Stimulated activated memory B cell treated with anti-CD40 and anti-IgM and Interleukin-4, amounts not matched to agents 10 μg/mL and 1 μg/mL and 100 μg/mL, for 72 hours (primary cell): Measurements from ENCODE around the gene MAGEB16.

ENCODE experiments used
- ATAC-seq: fragments of 150-1000 bp; cut with Tn5 transposase; 2 replicates; pipeline ENCODE4 v1.10.0; 2021
- H3K27ac Mint-ChIP-seq: one replicate; pipeline ENCODE4 v1.8.0; 2022; ENCODE audit warnings: mild to moderate bottlenecking, mixed read lengths
- H3K27me3 Mint-ChIP-seq: one replicate; pipeline ENCODE4 v1.8.0; 2022; ENCODE audit warnings: mixed read lengths
- H3K36me3 Mint-ChIP-seq: one replicate; pipeline ENCODE4 v1.8.0; 2022; ENCODE audit warnings: mixed read lengths
- H3K4me1 Mint-ChIP-seq: one replicate; pipeline ENCODE4 v1.8.0; 2022; ENCODE audit warnings: mixed read lengths
- H3K4me3 Mint-ChIP-seq: one replicate; pipeline ENCODE4 v1.8.0; 2022; ENCODE audit warnings: mild to moderate bottlenecking, moderate library complexity, mixed read lengths
- H3K9me3 Mint-ChIP-seq: one replicate; pipeline ENCODE4 v1.8.0; 2022; ENCODE audit warnings: mixed read lengths

Gene MAGEB16

DNA sequence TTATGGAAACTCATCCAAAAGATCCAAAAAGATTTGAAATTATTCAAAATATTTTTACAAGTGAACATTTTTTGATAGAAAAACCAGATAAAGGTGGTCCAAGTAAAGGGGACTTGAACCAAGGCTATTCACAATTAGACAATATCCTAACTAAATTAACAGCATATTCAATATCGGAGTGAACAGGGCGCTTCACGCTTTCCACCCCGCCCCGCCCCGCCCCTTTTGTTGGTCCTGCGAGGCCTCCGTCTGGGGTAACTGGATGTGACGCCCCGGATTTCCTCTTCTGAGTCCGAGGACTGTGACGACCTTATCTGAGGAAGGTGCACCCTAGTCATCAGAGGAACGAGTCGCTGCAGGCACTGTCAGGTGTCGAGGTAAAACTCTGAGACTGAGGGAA, at the start of gene MAGEB16:
TSS of gene MAGEB16 (plus strand) at position 301 of the 400 bp plus-strand sequence. CDS start 3,855 bp downstream, outside the sequence.
- H3K36me3 Mint-ChIP-seq = no peaks in the 10 kb centered on the region
- no peaks in the 10 kb centered on the region for H3K4me1 Mint-ChIP-seq
- no peak within 1 kb of the TSS for H3K4me3 Mint-ChIP-seq
- ATAC-seq = no peak
- H3K27ac Mint-ChIP-seq = no peak within 1 kb of the TSS
- H3K27me3 Mint-ChIP-seq = no peaks in the 10 kb centered on the region
- H3K9me3 Mint-ChIP-seq = no peaks in the 10 kb centered on the region

DNA sequence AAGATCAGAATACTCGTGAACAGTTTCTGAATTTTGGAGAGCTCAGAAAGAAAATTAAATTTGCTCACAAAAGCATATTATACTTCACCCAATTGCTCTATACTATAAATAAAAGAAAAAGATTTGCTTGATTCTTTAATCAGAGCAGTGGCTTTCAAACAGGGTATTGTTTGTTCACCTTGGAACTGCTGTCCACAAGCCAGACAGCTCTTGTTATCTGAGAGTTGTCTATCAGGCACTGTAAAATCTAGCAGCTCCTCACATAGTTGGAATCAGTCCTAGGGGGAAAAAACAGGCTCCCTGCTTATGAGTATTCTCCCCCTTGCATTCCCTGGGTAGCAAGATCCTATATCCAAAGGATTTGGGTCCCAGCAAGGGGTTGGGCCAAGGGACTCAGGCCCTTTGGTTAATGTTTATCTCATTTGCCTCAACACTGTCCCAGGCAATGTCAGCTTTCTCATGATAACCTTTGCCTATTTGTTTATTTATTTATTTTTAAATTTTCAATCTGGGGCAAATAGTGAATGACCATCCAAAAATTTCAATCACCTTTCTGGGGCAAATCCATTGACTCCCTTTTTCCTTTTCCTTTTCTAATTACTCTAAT, 24.1 kb upstream of the MAGEB16 start:
- no peak overlapping the region for H3K27ac Mint-ChIP-seq
- H3K9me3 Mint-ChIP-seq = no peaks in the 10 kb centered on the region
- H3K4me3 Mint-ChIP-seq = no peak overlapping the region
- H3K27me3 Mint-ChIP-seq = no peaks in the 10 kb centered on the region
- H3K4me1 Mint-ChIP-seq = no peaks in the 10 kb centered on the region
- ATAC-seq = no peak
- no peaks in the 10 kb centered on the region for H3K36me3 Mint-ChIP-seq

DNA sequence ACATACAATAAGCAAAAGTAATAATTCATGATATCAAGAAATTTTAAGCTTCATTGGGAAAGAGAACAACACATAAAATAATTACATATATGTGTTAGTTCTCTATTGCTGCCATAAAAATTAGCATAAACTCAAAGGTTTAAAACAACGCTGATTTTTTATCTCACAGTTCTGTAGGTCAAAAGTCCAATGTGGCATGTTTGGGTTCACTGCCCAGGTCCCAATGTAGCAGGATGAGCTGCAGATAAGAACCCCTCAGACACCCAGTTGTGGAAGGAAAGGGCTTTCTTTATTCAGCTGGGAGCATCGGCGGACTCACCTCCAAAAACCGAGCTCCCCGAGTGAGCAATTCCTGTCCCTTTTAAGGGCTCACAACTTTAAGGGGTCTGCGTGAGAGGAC, 13.1 kb upstream of the MAGEB16 start:
- no peak for ATAC-seq

DNA sequence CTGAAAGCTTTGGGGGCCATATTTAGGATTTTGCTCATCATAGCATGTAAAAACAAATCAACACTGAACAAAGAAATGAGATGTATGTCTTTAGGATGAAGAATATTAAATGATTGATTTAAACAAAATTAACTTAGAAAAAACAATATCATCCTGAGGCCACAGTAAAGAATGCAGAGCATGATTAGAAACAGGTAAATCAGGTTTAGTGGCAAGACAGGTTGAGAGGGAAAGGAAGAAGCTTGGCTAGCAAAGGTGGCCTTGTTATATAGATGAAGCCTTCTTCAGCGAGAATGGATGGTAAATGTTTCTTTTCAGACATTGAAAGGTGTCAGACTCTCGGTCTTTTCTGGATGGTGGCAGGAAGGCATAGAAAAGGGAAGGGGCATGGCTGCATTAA, 11.9 kb upstream of the MAGEB16 start:
- Mint-ChIP-seq H3K9me3 (no peaks in the 10 kb centered on the region), H3K36me3 (no peaks in the 10 kb centered on the region), H3K27me3 (no peaks in the 10 kb centered on the region), H3K4me1 (no peaks in the 10 kb centered on the region), H3K4me3 (no peak overlapping the region), H3K27ac (no peak overlapping the region)
- no peak for ATAC-seq

More for the DNA sequence above, 13.1 kb upstream of the MAGEB16 start:
- Mint-ChIP-seq H3K4me1 (no peaks in the 10 kb centered on the region), H3K9me3 (no peaks in the 10 kb centered on the region), H3K4me3 (no peak overlapping the region), H3K27ac (no peak overlapping the region), H3K27me3 (no peaks in the 10 kb centered on the region), H3K36me3 (no peaks in the 10 kb centered on the region)

DNA sequence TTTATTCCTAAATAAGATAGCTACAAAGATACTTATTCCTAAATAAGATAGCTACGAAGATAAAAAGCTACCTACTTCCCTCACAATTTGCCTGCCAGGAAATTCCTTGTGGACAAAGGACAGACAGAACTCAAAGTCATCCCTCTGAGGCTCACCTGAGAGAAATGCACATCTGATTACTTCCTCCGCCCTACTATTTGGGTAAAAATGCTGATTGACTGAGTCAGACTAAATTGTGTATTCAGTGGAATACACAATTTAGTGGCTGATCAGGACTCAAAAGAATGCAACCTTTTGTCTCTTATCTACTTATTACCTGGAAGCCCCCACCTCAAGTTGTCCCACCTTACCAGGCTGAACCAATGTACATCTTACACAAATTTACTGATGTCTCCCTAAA, 10.3 kb upstream of the MAGEB16 start:
- Mint-ChIP-seq H3K36me3 (no peaks in the 10 kb centered on the region), H3K4me1 (no peaks in the 10 kb centered on the region), H3K4me3 (no peak overlapping the region)

DNA sequence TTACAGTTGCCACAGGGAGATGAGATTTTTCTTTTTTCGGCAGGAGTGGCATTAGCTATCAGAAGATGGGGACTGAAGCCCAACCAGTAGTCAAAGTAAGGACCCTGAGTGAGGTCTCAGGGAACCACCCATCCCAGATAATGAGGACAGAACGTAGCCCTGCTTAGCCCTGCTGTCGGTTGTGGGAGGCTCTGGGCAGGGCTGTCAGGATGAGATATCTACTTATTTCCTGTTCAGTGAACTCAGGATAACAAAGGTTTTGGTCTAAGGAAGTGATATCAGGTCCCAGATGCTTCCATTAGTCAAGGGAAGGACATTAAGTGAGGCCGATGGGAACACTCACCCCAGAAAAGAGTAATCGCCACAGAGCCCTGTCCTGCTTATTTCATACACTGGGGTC, 2.3 kb downstream of the MAGEB16 start:
- Mint-ChIP-seq H3K27ac (no peak overlapping the region), H3K4me1 (no peaks in the 10 kb centered on the region), H3K36me3 (no peaks in the 10 kb centered on the region), H3K9me3 (no peaks in the 10 kb centered on the region), H3K27me3 (no peaks in the 10 kb centered on the region), H3K4me3 (no peak overlapping the region)
- no peak for ATAC-seq

More for the DNA sequence above, 10.3 kb upstream of the MAGEB16 start:
- Mint-ChIP-seq H3K9me3 (no peaks in the 10 kb centered on the region), H3K27ac (no peak overlapping the region), H3K27me3 (no peaks in the 10 kb centered on the region)
- no peak for ATAC-seq

DNA sequence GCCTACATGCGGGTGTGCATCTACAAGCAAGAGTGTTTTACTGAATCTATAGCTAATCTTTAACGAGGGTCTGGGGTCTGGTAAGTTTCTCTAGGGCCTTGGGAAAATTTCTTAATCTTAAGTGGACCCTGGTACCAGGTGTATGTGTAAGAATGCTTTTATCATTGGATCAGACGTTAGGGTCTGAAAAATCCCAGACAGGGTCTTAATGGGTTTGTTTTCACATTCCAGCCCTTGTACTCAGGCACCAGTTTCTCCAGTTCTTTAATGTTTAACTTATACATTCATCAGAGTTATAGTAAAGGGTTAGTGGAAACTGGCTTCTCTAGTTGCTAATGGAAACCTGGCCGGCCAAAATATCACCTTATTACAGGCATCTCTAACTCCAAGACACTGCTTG, 11.6 kb downstream of the MAGEB16 start:
- H3K27me3 Mint-ChIP-seq = no peaks in the 10 kb centered on the region
- no peaks in the 10 kb centered on the region for H3K4me1 Mint-ChIP-seq
- no peak for ATAC-seq
- no peaks in the 10 kb centered on the region for H3K36me3 Mint-ChIP-seq
- no peaks in the 10 kb centered on the region for H3K9me3 Mint-ChIP-seq
- no peak overlapping the region for H3K4me3 Mint-ChIP-seq
- no peak overlapping the region for H3K27ac Mint-ChIP-seq

DNA sequence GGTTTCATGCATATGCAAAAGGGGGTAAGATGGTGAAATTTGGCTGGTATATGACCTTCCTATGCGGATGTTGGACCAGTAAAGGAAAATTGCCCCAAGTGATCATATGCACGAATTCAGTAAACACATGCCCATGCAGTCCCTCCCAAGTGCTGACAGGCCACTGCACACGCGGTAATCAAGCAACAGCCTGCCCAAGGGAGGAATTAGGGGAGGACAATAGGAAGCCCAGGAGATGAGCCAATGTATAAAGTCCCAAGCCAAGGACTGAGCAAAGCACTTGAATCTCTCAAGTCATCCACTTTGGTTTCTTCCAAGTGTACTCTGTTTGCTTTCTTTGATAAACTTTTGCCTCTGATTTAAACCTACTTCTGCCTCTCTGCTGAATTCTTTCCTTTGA, 21.1 kb downstream of the MAGEB16 start:
- no peaks in the 10 kb centered on the region for H3K27me3 Mint-ChIP-seq
- H3K9me3 Mint-ChIP-seq = peaks cover 3% of the 10 kb centered on the region
- no peak overlapping the region for H3K27ac Mint-ChIP-seq
- H3K4me1 Mint-ChIP-seq = no peaks in the 10 kb centered on the region
- H3K4me3 Mint-ChIP-seq = no peak overlapping the region
- H3K36me3 Mint-ChIP-seq = no peaks in the 10 kb centered on the region
- no peak for ATAC-seq

DNA sequence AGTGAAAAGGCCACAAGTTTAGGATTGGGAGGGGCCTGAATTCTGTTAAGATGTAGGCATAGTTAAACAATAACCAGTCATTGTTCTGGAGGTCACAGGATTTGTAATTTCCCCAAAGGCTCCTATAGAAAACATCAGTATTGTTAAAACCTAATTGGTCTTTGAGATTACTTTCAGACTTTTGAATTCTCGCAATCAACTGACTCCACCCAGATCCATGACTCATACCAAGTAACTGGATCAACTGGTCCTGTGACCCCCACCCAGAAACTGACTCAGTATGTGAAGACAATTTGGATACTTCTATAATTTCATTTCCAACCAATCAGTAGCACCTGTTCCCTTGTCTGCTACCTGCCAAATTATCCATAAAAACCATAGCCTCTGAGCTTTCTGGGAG, 28.4 kb downstream of the MAGEB16 start:
- ATAC-seq = no peak
- H3K9me3 Mint-ChIP-seq = peaks cover 8% of the 10 kb centered on the region
- H3K27me3 Mint-ChIP-seq = no peaks in the 10 kb centered on the region
- H3K36me3 Mint-ChIP-seq = no peaks in the 10 kb centered on the region
- no peak overlapping the region for H3K27ac Mint-ChIP-seq
- H3K4me1 Mint-ChIP-seq = no peaks in the 10 kb centered on the region
- H3K4me3 Mint-ChIP-seq = no peak overlapping the region

DNA sequence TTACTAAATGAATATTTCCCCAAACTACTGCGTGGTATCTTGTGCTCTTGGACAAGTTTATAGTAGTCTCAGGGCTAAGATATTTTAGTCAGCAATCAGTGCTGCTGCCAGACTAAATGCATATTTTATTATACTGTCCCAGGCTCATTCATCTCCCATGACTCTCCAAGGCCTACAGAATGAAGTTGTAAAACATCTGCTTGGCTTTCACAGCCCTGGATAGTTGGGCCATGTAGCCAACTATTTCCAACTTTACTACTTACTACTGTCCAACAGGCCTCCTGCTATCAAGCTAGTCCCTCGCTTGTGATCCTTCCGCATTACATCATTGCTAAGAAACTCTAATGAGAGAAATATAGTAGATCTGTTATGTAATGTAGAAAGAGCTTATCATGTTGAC, 31.4 kb downstream of the MAGEB16 start:
- H3K27ac Mint-ChIP-seq = no peak overlapping the region
- H3K36me3 Mint-ChIP-seq = no peaks in the 10 kb centered on the region
- H3K4me1 Mint-ChIP-seq = no peaks in the 10 kb centered on the region
- H3K4me3 Mint-ChIP-seq = no peak overlapping the region
- ATAC-seq = no peak
- H3K9me3 Mint-ChIP-seq = peaks cover 8% of the 10 kb centered on the region
- no peaks in the 10 kb centered on the region for H3K27me3 Mint-ChIP-seq

DNA sequence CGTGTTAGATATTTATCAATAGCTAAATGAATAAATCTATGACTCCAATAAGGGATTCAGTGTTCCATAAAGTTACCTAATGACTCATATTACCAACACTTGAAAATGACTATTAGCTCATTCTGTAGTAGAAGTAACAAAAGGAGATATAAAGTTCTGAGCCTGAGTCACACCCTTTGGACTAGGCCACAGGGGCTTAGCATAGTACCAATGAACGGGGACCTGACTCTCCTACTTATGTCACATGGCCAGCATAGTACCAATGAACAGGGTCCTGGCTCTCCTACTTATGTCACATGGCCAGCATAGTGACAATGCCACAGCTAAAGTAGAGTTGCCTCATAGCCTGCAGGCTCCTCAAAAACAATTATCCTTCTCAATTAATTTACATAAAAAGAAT, 43.7 kb downstream of the MAGEB16 start:
- Mint-ChIP-seq H3K27me3 (no peaks in the 10 kb centered on the region), H3K4me3 (no peak overlapping the region), H3K27ac (no peak overlapping the region), H3K4me1 (no peaks in the 10 kb centered on the region), H3K9me3 (peaks cover 6% of the 10 kb centered on the region), H3K36me3 (no peaks in the 10 kb centered on the region)
- no peak for ATAC-seq

DNA sequence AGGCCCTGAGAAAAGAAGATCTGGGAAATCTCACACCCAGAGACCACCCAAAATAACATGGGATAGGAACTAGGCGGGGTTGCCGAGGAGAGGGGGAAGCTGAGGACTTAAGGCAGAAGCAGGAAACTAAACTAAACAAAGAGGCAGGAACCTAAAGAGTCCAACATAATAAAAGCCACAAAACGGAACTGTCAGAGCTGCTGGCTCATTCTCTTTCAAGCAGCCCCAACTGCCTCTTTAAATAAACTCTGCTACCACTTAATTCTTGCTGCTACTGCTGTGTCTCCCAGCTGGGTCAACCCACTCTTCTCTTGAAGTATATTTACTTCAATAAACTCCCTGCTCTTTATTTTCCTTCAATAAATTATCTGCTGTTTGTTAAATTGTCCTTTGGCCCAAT, 44.5 kb downstream of the MAGEB16 start:
- Mint-ChIP-seq H3K27ac (no peak overlapping the region), H3K4me3 (no peak overlapping the region), H3K27me3 (no peaks in the 10 kb centered on the region), H3K36me3 (no peaks in the 10 kb centered on the region), H3K4me1 (no peaks in the 10 kb centered on the region), H3K9me3 (peaks cover 6% of the 10 kb centered on the region)
- ATAC-seq = no peak

DNA sequence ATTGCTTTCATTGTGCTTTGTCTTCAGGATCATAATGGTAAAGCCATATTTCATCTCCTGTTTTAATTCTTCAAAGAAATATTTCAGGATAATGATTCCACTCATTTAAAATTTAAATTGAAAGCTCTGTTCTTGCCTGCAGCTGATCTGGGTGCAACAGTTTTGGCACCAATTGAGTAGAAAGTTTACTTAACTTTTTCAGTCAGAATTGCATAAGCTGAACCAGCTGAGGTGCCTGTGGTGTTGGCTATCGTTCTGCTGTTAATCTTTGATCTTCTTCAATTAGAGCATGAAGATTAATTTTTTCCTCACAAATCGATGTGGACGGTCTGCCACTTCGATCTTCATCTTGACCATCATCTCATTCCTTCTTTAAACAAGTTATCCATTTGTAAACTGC, 49.6 kb downstream of the MAGEB16 start:
- Mint-ChIP-seq H3K4me1 (no peaks in the 10 kb centered on the region), H3K27ac (no peak overlapping the region), H3K4me3 (no peak overlapping the region), H3K27me3 (no peaks in the 10 kb centered on the region), H3K36me3 (no peaks in the 10 kb centered on the region), H3K9me3 (peaks cover 2% of the 10 kb centered on the region)
- no peak for ATAC-seq
